ACC112 (cell line): Measurements from ENCODE around the gene FAM20C.

Experiments
- H2AFZ ChIP-seq: fragments of 200-600 bp; sonication (generic); one replicate; pipeline ENCODE4 v1.6.0; 2017; ENCODE audit warnings: antibody characterized with exemption, low read length; ENCODE audit not compliant: unreplicated experiment
- H3K27ac ChIP-seq: fragments of 200-600 bp; sonication (generic); 2 replicates; pipeline ENCODE4 v1.5.1; 2014; ENCODE audit warnings: low read depth, mild to moderate bottlenecking, antibody characterized with exemption, low read length, moderate library complexity
- H3K27me3 ChIP-seq: fragments of 200-600 bp; sonication (generic); 2 replicates; pipeline ENCODE4 v1.6.1; 2014; ENCODE audit warnings: mild to moderate bottlenecking, antibody characterized with exemption, low read length, moderate library complexity, mixed read lengths; ENCODE audit not compliant: insufficient read depth
- H3K36me3 ChIP-seq: fragments of 200-600 bp; sonication (generic); 2 replicates; pipeline ENCODE4 v1.6.1; 2016; ENCODE audit warnings: mild to moderate bottlenecking, antibody characterized with exemption, low read length, moderate library complexity, mixed read lengths; ENCODE audit not compliant: insufficient read depth
- H3K4me1 ChIP-seq: fragments of 200-600 bp; sonication (generic); one replicate; pipeline ENCODE4 v1.6.1; 2016; ENCODE audit warnings: low read length, mixed read lengths; ENCODE audit not compliant: insufficient read depth, unreplicated experiment, control insufficient read depth
- H3K4me3 ChIP-seq: fragments of 200-600 bp; sonication (generic); 2 replicates; pipeline ENCODE4 v1.5.1; 2014; ENCODE audit warnings: mild to moderate bottlenecking, low read depth, low read length
- H3K79me2 ChIP-seq: fragments of 200-600 bp; sonication (generic); one replicate; pipeline ENCODE4 v1.6.0; 2016; ENCODE audit warnings: low read length; ENCODE audit not compliant: control insufficient read depth, unreplicated experiment, insufficient read depth

FAM20C gene

GRCh38 chr7:211715-212058 is 19.3 kb downstream of the FAM20C start:
- Histone ChIP-seq H3K27ac (no peak overlapping the region), H3K4me1 (peaks cover 7% of the 10 kb centered on the region), H3K36me3 (peaks cover 33% of the 10 kb centered on the region; the same call in 1 of the 2 replicates), H2AFZ (no peak overlapping the region), H3K79me2 (peaks cover 25% of the 10 kb centered on the region), H3K4me3 (no peak overlapping the region), H3K27me3 (no peaks in the 10 kb centered on the region)

GRCh38 chr7:212754-213153 is 20.4 kb downstream of the FAM20C start:
- Histone ChIP-seq H2AFZ (no peak overlapping the region), H3K4me1 (peaks cover 7% of the 10 kb centered on the region), H3K27ac (no peak overlapping the region), H3K4me3 (no peak overlapping the region), H3K27me3 (no peaks in the 10 kb centered on the region), H3K79me2 (peaks cover 28% of the 10 kb centered on the region), H3K36me3 (peaks cover 33% of the 10 kb centered on the region; the same call in 1 of the 2 replicates)

GRCh38 chr7:213324-213993 is 21.1 kb downstream of the FAM20C start:
- Histone ChIP-seq H3K36me3 (peaks cover 29% of the 10 kb centered on the region; the same call in 1 of the 2 replicates), H3K27ac (no peak overlapping the region), H3K27me3 (no peaks in the 10 kb centered on the region)

GRCh38 chr7:214410-215212 is 22.2 kb downstream of the FAM20C start:
- H3K4me1 ChIP-seq: peaks cover 7% of the 10 kb centered on the region
- no peak overlapping the region for H3K4me3 ChIP-seq
- H3K79me2 ChIP-seq: peaks cover 28% of the 10 kb centered on the region
- H3K36me3 ChIP-seq: peaks cover 22% of the 10 kb centered on the region; the same call in 1 of the 2 replicates
- no peaks in the 10 kb centered on the region for H3K27me3 ChIP-seq
- no peak overlapping the region for H2AFZ ChIP-seq
- H3K27ac ChIP-seq: no peak overlapping the region

More at GRCh38 chr7:213324-213993, 21.1 kb downstream of the FAM20C start:
- H3K4me1 ChIP-seq: peaks cover 7% of the 10 kb centered on the region
- H3K4me3 ChIP-seq: no peak overlapping the region
- peaks cover 28% of the 10 kb centered on the region for H3K79me2 ChIP-seq
- no peak overlapping the region for H2AFZ ChIP-seq

- Histone ChIP-seq H3K79me2 (peaks cover 28% of the 10 kb centered on the region), H3K4me1 (peaks cover 7% of the 10 kb centered on the region), H3K27ac (no peak overlapping the region), H2AFZ (no peak overlapping the region), H3K27me3 (no peaks in the 10 kb centered on the region), H3K4me3 (no peak overlapping the region), H3K36me3 (peaks cover 17% of the 10 kb centered on the region; the same call in 1 of the 2 replicates)
Observed at GRCh38 chr7:216360-217300, 24.3 kb downstream of the FAM20C start.

GRCh38 chr7:217781-218180 is 25.4 kb downstream of the FAM20C start:
- Histone ChIP-seq H3K36me3 (peaks cover 13% of the 10 kb centered on the region; the same call in 1 of the 2 replicates), H3K79me2 (peaks cover 22% of the 10 kb centered on the region), H2AFZ (no peak overlapping the region), H3K27me3 (no peaks in the 10 kb centered on the region), H3K27ac (no peak overlapping the region), H3K4me1 (peaks cover 7% of the 10 kb centered on the region), H3K4me3 (no peak overlapping the region)

GRCh38 chr7:218316-218715 is 25.9 kb downstream of the FAM20C start:
- no peak overlapping the region for H2AFZ ChIP-seq
- peaks cover 17% of the 10 kb centered on the region for H3K79me2 ChIP-seq
- peaks cover 7% of the 10 kb centered on the region for H3K4me1 ChIP-seq
- H3K27me3 ChIP-seq: no peaks in the 10 kb centered on the region
- peaks cover 12% of the 10 kb centered on the region; the same call in 1 of the 2 replicates for H3K36me3 ChIP-seq
- H3K27ac ChIP-seq: no peak overlapping the region
- no peak overlapping the region for H3K4me3 ChIP-seq

GRCh38 chr7:218896-219580 is 26.7 kb downstream of the FAM20C start:
- Histone ChIP-seq H3K36me3 (peaks cover 8% of the 10 kb centered on the region; the same call in 1 of the 2 replicates), H3K27me3 (no peaks in the 10 kb centered on the region), H3K79me2 (peaks cover 11% of the 10 kb centered on the region), H3K4me1 (peaks cover 7% of the 10 kb centered on the region), H3K4me3 (no peak overlapping the region), H2AFZ (no peak overlapping the region), H3K27ac (no peak overlapping the region)

GRCh38 chr7:219581-220150 is 27.3 kb downstream of the FAM20C start:
- Histone ChIP-seq H3K27me3 (no peaks in the 10 kb centered on the region), H3K27ac (no peak overlapping the region), H3K36me3 (0 out of 2 replicates have a peak, but pooled peaks cover 3% of the 10 kb centered on the region), H3K79me2 (peaks cover 6% of the 10 kb centered on the region), H3K4me1 (peaks cover 3% of the 10 kb centered on the region), H3K4me3 (no peak overlapping the region), H2AFZ (no peak overlapping the region)
